Activated CD4-positive, alpha-beta T cell treated with anti-CD3 and anti-CD28 coated beads, Interleukin-2, amount 10 ng/mL, durations not matched to agents 24 days and 14 days (primary cell): Measurements from ENCODE around the gene RAB39B. TPM values are rescaled to one million over a fixed set of nuclear protein-coding genes. Genes with fewer than 3 reads are reported as not detected.
"Not testable (repeated sequence)": the region's sequence is repeated elsewhere in the genome, so short reads cannot be mapped to it uniquely, and the experiment has no call there.

Experiments
- DNase-seq: peaks from one replicate; pipeline ENCODE4 v3.0.0; 2022
- H3K27ac Mint-ChIP-seq: one replicate; pipeline ENCODE4 v1.8.0; 2022; ENCODE audit warnings: mild to moderate bottlenecking, mixed read lengths
- H3K27me3 Mint-ChIP-seq: one replicate; pipeline ENCODE4 v1.8.0; 2022; ENCODE audit warnings: mixed read lengths
- H3K36me3 Mint-ChIP-seq: one replicate; pipeline ENCODE4 v1.8.0; 2022; ENCODE audit warnings: low read depth, mild to moderate bottlenecking, mixed read lengths
- H3K4me1 Mint-ChIP-seq: one replicate; pipeline ENCODE4 v1.8.0; 2021; ENCODE audit warnings: mixed read lengths
- H3K4me3 Mint-ChIP-seq: one replicate; pipeline ENCODE4 v1.8.0; 2022; ENCODE audit warnings: mild to moderate bottlenecking, moderate library complexity, mixed read lengths
- H3K9me3 Mint-ChIP-seq: one replicate; pipeline ENCODE4 v1.8.0; 2021; ENCODE audit warnings: mixed read lengths
- intact Hi-C: fragments of 100-400 bp; cut with micrococcal nuclease; formaldehyde crosslinking; loops from one replicate; pipeline ENCODE4 v1.15.1; 2023
- total RNA-seq: library from RNA; stranded (reverse); gene quantifications from 2 replicates; pipeline ENCODE4 v1.2.3, GENCODE V29; 2022

The RAB39B gene
- total RNA-seq, 1 donor from 2014 or later: 9.5 TPM

- DNase-seq: no peak
- H3K9me3 Mint-ChIP-seq: no peaks in the 10 kb centered on the region
- H3K4me3 Mint-ChIP-seq: no peak overlapping the region
- H3K36me3 Mint-ChIP-seq: peaks cover 34% of the 10 kb centered on the region
- H3K27me3 Mint-ChIP-seq: no peaks in the 10 kb centered on the region
- intact Hi-C loops: no loop called here
- no peak overlapping the region for H3K27ac Mint-ChIP-seq
- H3K4me1 Mint-ChIP-seq: peaks cover 8% of the 10 kb centered on the region
Measured at GRCh38 chrX:155235891-155236290, 28.4 kb downstream of the RAB39B start.

- Mint-ChIP-seq H3K9me3 (no peaks in the 10 kb centered on the region), H3K27ac (peak overlapping the region; percentile 79), H3K27me3 (no peaks in the 10 kb centered on the region), H3K4me3 (no peak overlapping the region), H3K4me1 (peaks cover 10% of the 10 kb centered on the region), H3K36me3 (peaks cover 33% of the 10 kb centered on the region)
- DNase-seq: no peak
- intact Hi-C loops: no loop called here
Measured at GRCh38 chrX:155231163-155231562, 33.1 kb downstream of the RAB39B start.

- intact Hi-C loops: no loop called here
- Mint-ChIP-seq H3K27ac (no peak overlapping the region), H3K9me3 (no peaks in the 10 kb centered on the region), H3K4me3 (no peak overlapping the region), H3K4me1 (peaks cover 1% of the 10 kb centered on the region), H3K27me3 (no peaks in the 10 kb centered on the region), H3K36me3 (peaks cover 39% of the 10 kb centered on the region)
- DNase-seq: no peak
Measured at GRCh38 chrX:155225774-155226173, 38.5 kb downstream of the RAB39B start.

GRCh38 chrX:155223746-155224145 is 40.5 kb downstream of the RAB39B start:
- peaks cover 30% of the 10 kb centered on the region for H3K36me3 Mint-ChIP-seq
- H3K27me3 Mint-ChIP-seq, H3K9me3 Mint-ChIP-seq, H3K27ac Mint-ChIP-seq, H3K4me1 Mint-ChIP-seq, H3K4me3 Mint-ChIP-seq, intact Hi-C loops, DNase-seq: not testable (repeated sequence)

GRCh38 chrX:155221351-155221750 is 42.9 kb downstream of the RAB39B start:
- Mint-ChIP-seq H3K4me1 (peaks cover 15% of the 10 kb centered on the region), H3K36me3 (peaks cover 26% of the 10 kb centered on the region), H3K27me3 (no peaks in the 10 kb centered on the region), H3K9me3 (no peaks in the 10 kb centered on the region), H3K27ac (no peak overlapping the region), H3K4me3 (no peak overlapping the region)
- no peak for DNase-seq
- intact Hi-C loops: no loop called here

- DNase-seq: no peak
- peaks cover 19% of the 10 kb centered on the region for H3K4me1 Mint-ChIP-seq
- peak overlapping the region; percentile 43 for H3K4me3 Mint-ChIP-seq
- H3K36me3 Mint-ChIP-seq: peaks cover 21% of the 10 kb centered on the region
- H3K27ac Mint-ChIP-seq: no peak overlapping the region
- H3K9me3 Mint-ChIP-seq: no peaks in the 10 kb centered on the region
- H3K27me3 Mint-ChIP-seq: no peaks in the 10 kb centered on the region
- intact Hi-C loops: loop anchor here (10.0 kb wide), 1 partner anchor 304 kb away; no protein-coding TSS in a partner anchor
Measured at GRCh38 chrX:155218777-155219176, 45.5 kb downstream of the RAB39B start.

GRCh38 chrX:155216940-155217440 is 47.3 kb downstream of the RAB39B start:
- peak; percentile 54 for DNase-seq
- intact Hi-C loops: loop anchor here (1.0 to 10.0 kb wide), 7 partner anchors 46 to 396 kb away; partner anchors contain the start of genes FUNDC2, SPRY3 and TMLHE

GRCh38 chrX:155216179-155216939 is 47.9 kb downstream of the RAB39B start, which contains the start of gene VBP1:
TSS of gene VBP1 (plus strand) at chrX:155216460. CDS start at chrX:155216483, 23 bp downstream.
- Mint-ChIP-seq H3K4me1 (peaks cover 19% of the 10 kb centered on the region), H3K4me3 (peak within 1 kb of the TSS; percentile 99), H3K36me3 (peaks cover 4% of the 10 kb centered on the region), H3K27ac (peak within 1 kb of the TSS; percentile 90), H3K27me3 (no peaks in the 10 kb centered on the region), H3K9me3 (no peaks in the 10 kb centered on the region)
- intact Hi-C loops: loop anchor here (1.0 to 10.0 kb wide), 7 partner anchors 47 to 396 kb away; partner anchors contain the start of genes FUNDC2, SPRY3 and TMLHE
- DNase-seq: peak; percentile 95

More at GRCh38 chrX:155216940-155217440, 47.3 kb downstream of the RAB39B start:
- Mint-ChIP-seq H3K27me3 (no peaks in the 10 kb centered on the region), H3K36me3 (peaks cover 10% of the 10 kb centered on the region), H3K27ac (peak overlapping the region; percentile 90), H3K9me3 (no peaks in the 10 kb centered on the region), H3K4me1 (peaks cover 19% of the 10 kb centered on the region), H3K4me3 (peak overlapping the region; percentile 99)

GRCh38 chrX:155215443-155216178 is 48.7 kb downstream of the RAB39B start:
- no peaks in the 10 kb centered on the region for H3K9me3 Mint-ChIP-seq
- no peaks in the 10 kb centered on the region for H3K27me3 Mint-ChIP-seq
- H3K36me3 Mint-ChIP-seq: peaks cover 3% of the 10 kb centered on the region
- DNase-seq: no peak
- peak overlapping the region; percentile 90 for H3K27ac Mint-ChIP-seq
- intact Hi-C loops: loop anchor here (1.0 to 10.0 kb wide), 7 partner anchors 48 to 397 kb away; partner anchors contain the start of genes FUNDC2, SPRY3 and TMLHE
- peaks cover 19% of the 10 kb centered on the region for H3K4me1 Mint-ChIP-seq
- H3K4me3 Mint-ChIP-seq: peak overlapping the region; percentile 99

GRCh38 chrX:155213731-155214130 is 50.6 kb downstream of the RAB39B start:
- DNase-seq: no peak
- H3K4me1 Mint-ChIP-seq: peaks cover 16% of the 10 kb centered on the region
- intact Hi-C loops: loop anchor here (10.0 kb wide), 1 partner anchor 299 kb away; no protein-coding TSS in a partner anchor
- H3K4me3 Mint-ChIP-seq: no peak overlapping the region
- H3K27ac Mint-ChIP-seq: no peak overlapping the region
- H3K9me3 Mint-ChIP-seq: no peaks in the 10 kb centered on the region
- no peaks in the 10 kb centered on the region for H3K27me3 Mint-ChIP-seq
- no peaks in the 10 kb centered on the region for H3K36me3 Mint-ChIP-seq

GRCh38 chrX:155211208-155211607 is 53.1 kb downstream of the RAB39B start:
- DNase-seq: no peak
- H3K4me3 Mint-ChIP-seq: no peak overlapping the region
- no peak overlapping the region for H3K27ac Mint-ChIP-seq
- no peaks in the 10 kb centered on the region for H3K27me3 Mint-ChIP-seq
- peaks cover 4% of the 10 kb centered on the region for H3K4me1 Mint-ChIP-seq
- H3K36me3 Mint-ChIP-seq: no peaks in the 10 kb centered on the region
- H3K9me3 Mint-ChIP-seq: no peaks in the 10 kb centered on the region
- intact Hi-C loops: loop anchor here (10.0 kb wide), 1 partner anchor 296 kb away; no protein-coding TSS in a partner anchor
